Measurements from ENCODE around the gene MYCN. TPM values are rescaled to one million over a fixed set of nuclear protein-coding genes. Genes with fewer than 3 reads are reported as not detected.

The MYCN gene
- total and polyA plus RNA-seq, 4 donors, result 7.9 to 25.8 (median 16.2) TPM

- Histone ChIP-seq H3K27ac (ENCODE audit: low read depth, low read length) (peak overlapping the region; percentile 63), H3K27me3 (ENCODE audit: control insufficient read depth, insufficient read depth, low read length) (no peaks in the 10 kb centered on the region), H3K4me1 (ENCODE audit: control insufficient read depth, insufficient read depth, low read length) (peaks cover 50% of the 10 kb centered on the region), H3K4me3 (ENCODE audit: low read depth, low read length) (no peak overlapping the region), H3K36me3 (ENCODE audit: control insufficient read depth, insufficient read depth, low read length) (no peaks in the 10 kb centered on the region), H3K9me3 (ENCODE audit: control insufficient read depth, insufficient read depth, low read length) (no peaks in the 10 kb centered on the region)
- 31% methylated on average over 39 of the region's 43 CpGs for WGBS (ENCODE audit: insufficient coverage)
- peak; percentile 80 to 97 (median 90) for DNase-seq (ENCODE audit: low read depth in 4 of 6, low spot score in 6 of 6)
Measured at GRCh38 chr2:15984368-15985255, 44.3 kb downstream of the MYCN start.

GRCh38 chr2:15985531-15985930 lies 45.2 kb downstream of the MYCN start:
- no peak overlapping the region for H3K27ac ChIP-seq (ENCODE audit: low read depth, low read length)
- peaks cover 50% of the 10 kb centered on the region for H3K4me1 ChIP-seq (ENCODE audit: control insufficient read depth, insufficient read depth, low read length)

GRCh38 chr2:15986068-15986560 lies 45.8 kb downstream of the MYCN start:
- Histone ChIP-seq H3K4me3 (ENCODE audit: low read depth, low read length) (no peak overlapping the region), H3K4me1 (ENCODE audit: control insufficient read depth, insufficient read depth, low read length) (peaks cover 50% of the 10 kb centered on the region), H3K27me3 (ENCODE audit: control insufficient read depth, insufficient read depth, low read length) (no peaks in the 10 kb centered on the region), H3K27ac (ENCODE audit: low read depth, low read length) (no peak overlapping the region), H3K36me3 (ENCODE audit: control insufficient read depth, insufficient read depth, low read length) (no peaks in the 10 kb centered on the region), H3K9me3 (ENCODE audit: control insufficient read depth, insufficient read depth, low read length) (no peaks in the 10 kb centered on the region)
- 55% methylated on average over 9 of the region's 9 CpGs for WGBS (ENCODE audit: insufficient coverage)
- no peak for DNase-seq (ENCODE audit: low read depth in 4 of 6, low spot score in 6 of 6)

More at GRCh38 chr2:15985531-15985930, 45.2 kb downstream of the MYCN start:
- Histone ChIP-seq H3K27me3 (ENCODE audit: control insufficient read depth, insufficient read depth, low read length) (no peaks in the 10 kb centered on the region), H3K4me3 (ENCODE audit: low read depth, low read length) (no peak overlapping the region), H3K9me3 (ENCODE audit: control insufficient read depth, insufficient read depth, low read length) (no peaks in the 10 kb centered on the region), H3K36me3 (ENCODE audit: control insufficient read depth, insufficient read depth, low read length) (no peaks in the 10 kb centered on the region)
- WGBS (ENCODE audit: insufficient coverage), result 99% methylated on average over 7 of the region's 7 CpGs
- no peak for DNase-seq (ENCODE audit: low read depth in 4 of 6, low spot score in 6 of 6)

GRCh38 chr2:15986644-15987043 lies 46.3 kb downstream of the MYCN start:
- WGBS (ENCODE audit: insufficient coverage), result 90% methylated on average over 3 of the region's 4 CpGs
- no peaks in the 10 kb centered on the region for H3K27me3 ChIP-seq (ENCODE audit: control insufficient read depth, insufficient read depth, low read length)
- H3K27ac ChIP-seq (ENCODE audit: low read depth, low read length), result no peak overlapping the region
- H3K4me1 ChIP-seq (ENCODE audit: control insufficient read depth, insufficient read depth, low read length), result peaks cover 48% of the 10 kb centered on the region
- H3K9me3 ChIP-seq (ENCODE audit: control insufficient read depth, insufficient read depth, low read length), result no peaks in the 10 kb centered on the region
- H3K36me3 ChIP-seq (ENCODE audit: control insufficient read depth, insufficient read depth, low read length), result no peaks in the 10 kb centered on the region
- no peak for DNase-seq (ENCODE audit: low read depth in 4 of 6, low spot score in 6 of 6)
- H3K4me3 ChIP-seq (ENCODE audit: low read depth, low read length), result no peak overlapping the region

- WGBS (ENCODE audit: insufficient coverage), result 82% methylated on average over 2 of the region's 5 CpGs
- Histone ChIP-seq H3K27me3 (ENCODE audit: control insufficient read depth, insufficient read depth, low read length) (no peaks in the 10 kb centered on the region), H3K36me3 (ENCODE audit: control insufficient read depth, insufficient read depth, low read length) (no peaks in the 10 kb centered on the region), H3K4me1 (ENCODE audit: control insufficient read depth, insufficient read depth, low read length) (peaks cover 29% of the 10 kb centered on the region), H3K27ac (ENCODE audit: low read depth, low read length) (no peak overlapping the region), H3K9me3 (ENCODE audit: control insufficient read depth, insufficient read depth, low read length) (no peaks in the 10 kb centered on the region), H3K4me3 (ENCODE audit: low read depth, low read length) (no peak overlapping the region)
- no peak for DNase-seq (ENCODE audit: low read depth in 4 of 6, low spot score in 6 of 6)
Measured at GRCh38 chr2:15988733-15989132, 48.4 kb downstream of the MYCN start.

GRCh38 chr2:15989559-15989958 lies 49.2 kb downstream of the MYCN start:
- no peak overlapping the region for H3K4me3 ChIP-seq (ENCODE audit: low read depth, low read length)
- no peaks in the 10 kb centered on the region for H3K27me3 ChIP-seq (ENCODE audit: control insufficient read depth, insufficient read depth, low read length)
- H3K4me1 ChIP-seq (ENCODE audit: control insufficient read depth, insufficient read depth, low read length), result peaks cover 21% of the 10 kb centered on the region
- no peaks in the 10 kb centered on the region for H3K9me3 ChIP-seq (ENCODE audit: control insufficient read depth, insufficient read depth, low read length)
- DNase-seq (ENCODE audit: low read depth in 4 of 6, low spot score in 6 of 6), result no peak
- no peaks in the 10 kb centered on the region for H3K36me3 ChIP-seq (ENCODE audit: control insufficient read depth, insufficient read depth, low read length)
- H3K27ac ChIP-seq (ENCODE audit: low read depth, low read length), result no peak overlapping the region
- WGBS (ENCODE audit: insufficient coverage), result no CpG with 5 or more reads among the region's 7 CpGs

- Histone ChIP-seq H3K9me3 (ENCODE audit: control insufficient read depth, insufficient read depth, low read length) (no peaks in the 10 kb centered on the region), H3K27ac (ENCODE audit: low read depth, low read length) (no peak overlapping the region), H3K27me3 (ENCODE audit: control insufficient read depth, insufficient read depth, low read length) (no peaks in the 10 kb centered on the region), H3K4me3 (ENCODE audit: low read depth, low read length) (no peak overlapping the region), H3K36me3 (ENCODE audit: control insufficient read depth, insufficient read depth, low read length) (no peaks in the 10 kb centered on the region), H3K4me1 (ENCODE audit: control insufficient read depth, insufficient read depth, low read length) (peaks cover 12% of the 10 kb centered on the region)
- 89% methylated on average over 4 of the region's 11 CpGs for WGBS (ENCODE audit: insufficient coverage)
- DNase-seq (ENCODE audit: low read depth in 4 of 6, low spot score in 6 of 6), result no peak
Measured at GRCh38 chr2:15990151-15991101, 50.1 kb downstream of the MYCN start.

GRCh38 chr2:15991231-15991630 lies 50.9 kb downstream of the MYCN start:
- 77% methylated on average over 2 of the region's 3 CpGs for whole genome bisulfite sequencing (ENCODE audit: insufficient coverage)
- H3K4me3 ChIP-seq (ENCODE audit: low read depth, low read length), result no peak overlapping the region

GRCh38 chr2:15992457-15993231 lies 52.3 kb downstream of the MYCN start:
- no peaks in the 10 kb centered on the region for H3K36me3 ChIP-seq (ENCODE audit: control insufficient read depth, insufficient read depth, low read length)
- H3K4me3 ChIP-seq (ENCODE audit: low read depth, low read length), result no peak overlapping the region
- no peak overlapping the region for H3K27ac ChIP-seq (ENCODE audit: low read depth, low read length)
- H3K4me1 ChIP-seq (ENCODE audit: control insufficient read depth, insufficient read depth, low read length), result no peaks in the 10 kb centered on the region
- no peaks in the 10 kb centered on the region for H3K27me3 ChIP-seq (ENCODE audit: control insufficient read depth, insufficient read depth, low read length)
- WGBS (ENCODE audit: insufficient coverage), result 96% methylated on average over 6 of the region's 10 CpGs
- DNase-seq (ENCODE audit: low read depth in 4 of 6, low spot score in 6 of 6), result no peak
- H3K9me3 ChIP-seq (ENCODE audit: control insufficient read depth, insufficient read depth, low read length), result no peaks in the 10 kb centered on the region

More at GRCh38 chr2:15991231-15991630, 50.9 kb downstream of the MYCN start:
- DNase-seq (ENCODE audit: low read depth in 4 of 6, low spot score in 6 of 6), result no peak
- no peak overlapping the region for H3K27ac ChIP-seq (ENCODE audit: low read depth, low read length)
- no peaks in the 10 kb centered on the region for H3K9me3 ChIP-seq (ENCODE audit: control insufficient read depth, insufficient read depth, low read length)
- H3K4me1 ChIP-seq (ENCODE audit: control insufficient read depth, insufficient read depth, low read length), result peaks cover 6% of the 10 kb centered on the region
- no peaks in the 10 kb centered on the region for H3K27me3 ChIP-seq (ENCODE audit: control insufficient read depth, insufficient read depth, low read length)
- H3K36me3 ChIP-seq (ENCODE audit: control insufficient read depth, insufficient read depth, low read length), result no peaks in the 10 kb centered on the region

All from spinal cord (tissue), 10 donors.